NCI-H187 (cell line): ENCODE measurements around the gene COL9A3.
"Not testable (repeated sequence)": the region's sequence is repeated elsewhere in the genome, so short reads cannot be mapped to it uniquely, and the experiment has no call there.

Source experiments
- DNase-seq, 2 experiments: peaks; one replicate each; lab custom pipeline; 2025; lab: John Stamatoyannopoulos, UW

The COL9A3 gene

DNA sequence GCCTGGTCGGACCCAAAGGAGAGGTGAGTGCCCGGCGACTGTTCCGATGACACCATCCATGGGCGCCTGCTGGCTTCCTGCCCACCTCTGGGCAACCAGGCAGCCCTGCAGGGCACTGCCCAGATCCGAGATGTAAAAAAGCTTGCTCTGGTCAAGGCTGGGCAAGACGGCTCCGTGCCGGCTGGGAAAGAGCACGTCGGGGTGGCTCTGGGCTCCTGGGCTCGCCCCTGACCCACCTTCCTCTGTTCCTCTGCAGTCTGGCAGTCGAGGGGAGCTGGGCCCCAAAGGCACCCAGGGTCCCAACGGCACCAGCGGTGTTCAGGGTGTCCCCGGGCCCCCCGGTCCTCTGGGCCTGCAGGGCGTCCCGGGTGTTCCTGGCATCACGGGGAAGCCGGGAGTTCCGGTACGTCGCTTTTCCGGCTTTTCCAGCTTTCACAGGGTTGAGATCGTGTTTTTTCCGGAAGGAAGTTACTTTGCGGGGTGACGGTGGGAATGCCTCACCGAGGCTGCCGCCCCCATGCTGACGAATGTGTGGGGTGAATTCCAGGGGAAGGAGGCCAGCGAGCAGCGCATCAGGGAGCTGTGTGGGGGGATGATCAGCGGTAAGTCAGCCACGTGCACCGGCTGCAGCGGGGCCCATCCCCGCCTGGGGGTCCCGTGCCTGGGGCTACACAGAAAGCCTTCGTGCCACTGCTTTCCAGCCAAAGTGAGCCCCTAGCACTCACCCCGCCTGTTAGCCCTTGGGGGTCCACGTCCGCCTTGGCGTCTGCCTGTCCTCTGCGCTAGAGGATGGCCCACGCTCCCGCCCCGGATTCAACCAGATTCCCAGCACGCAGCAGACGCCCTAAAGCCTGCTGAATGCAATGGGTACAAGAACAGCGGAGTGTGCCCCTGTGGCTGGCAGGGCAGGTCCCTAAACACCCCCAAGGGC lies 19.3 kb downstream of the COL9A3 start:
- no peak for DNase-seq

DNA sequence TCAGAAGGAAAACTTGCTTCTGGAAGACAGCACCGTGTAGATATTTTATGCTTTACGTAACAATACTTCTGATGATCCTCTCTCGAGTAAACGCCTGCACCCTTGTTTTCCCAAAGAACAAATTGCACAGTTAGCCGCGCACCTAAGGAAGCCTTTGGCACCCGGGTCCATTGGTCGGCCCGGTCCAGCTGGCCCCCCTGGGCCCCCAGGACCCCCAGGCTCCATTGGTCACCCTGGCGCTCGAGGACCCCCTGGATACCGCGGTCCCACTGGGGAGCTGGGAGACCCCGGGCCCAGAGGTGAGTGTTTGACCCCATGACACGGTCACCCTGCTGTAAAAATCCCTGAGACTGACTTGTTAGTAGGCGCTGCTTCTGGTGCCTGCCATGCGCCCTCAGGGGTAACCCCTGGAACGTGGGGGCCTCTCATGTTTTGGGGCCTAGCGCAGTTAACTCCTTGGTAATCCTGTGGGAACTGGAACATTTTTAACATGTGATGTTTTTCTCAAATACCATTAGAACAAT lies 20.2 kb downstream of the COL9A3 start:
- DNase-seq, result no peak

DNA sequence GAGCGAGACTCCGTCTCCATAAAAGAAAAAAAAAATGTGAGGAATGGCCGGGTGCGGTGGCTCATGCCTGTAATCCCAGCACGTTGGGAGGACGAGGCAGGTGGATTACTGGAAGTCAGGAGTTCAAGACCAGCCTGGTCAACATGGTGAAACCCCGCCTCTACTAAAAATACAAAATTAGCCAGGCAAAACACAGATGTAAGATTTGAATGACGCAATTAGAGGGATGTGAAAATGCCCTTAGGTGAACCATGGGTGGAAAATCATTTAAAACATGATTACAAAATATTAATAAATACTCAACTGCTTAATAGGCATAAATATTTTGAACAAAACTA lies 20.9 kb downstream of the COL9A3 start:
- no peak for DNase-seq

- no peak for DNase-seq
Observed at GRCh38 chr20:62838128-62838891, 21.5 kb downstream of the COL9A3 start.

DNA sequence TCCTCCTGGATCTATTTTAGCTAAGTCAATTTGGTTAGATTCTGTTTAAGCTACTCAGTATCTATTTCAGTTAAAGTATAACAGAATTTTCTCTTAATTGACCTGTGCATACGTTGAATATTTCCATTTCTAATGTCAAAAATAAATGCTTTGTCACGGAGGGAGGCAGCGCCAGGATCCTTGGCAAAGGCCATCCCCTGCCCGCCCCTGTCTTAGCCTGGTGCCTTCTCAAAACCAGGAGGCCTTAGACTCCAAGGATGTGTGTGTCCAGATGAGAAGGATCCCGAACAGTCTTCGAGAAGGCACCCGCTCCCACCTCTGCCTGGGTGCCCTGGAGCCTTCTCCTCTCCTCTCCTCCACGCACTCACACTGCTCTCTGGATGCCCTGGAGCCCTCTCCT lies 22.4 kb downstream of the COL9A3 start:
- DNase-seq, result no peak

GRCh38 chr20:62839816-62840215 lies 23.0 kb downstream of the COL9A3 start:
- no peak for DNase-seq

GRCh38 chr20:62840244-62841197 lies 23.7 kb downstream of the COL9A3 start:
- DNase-seq, result no peak

- DNase-seq, result no peak
Observed at GRCh38 chr20:62841705-62842212, 24.9 kb downstream of the COL9A3 start.

DNA sequence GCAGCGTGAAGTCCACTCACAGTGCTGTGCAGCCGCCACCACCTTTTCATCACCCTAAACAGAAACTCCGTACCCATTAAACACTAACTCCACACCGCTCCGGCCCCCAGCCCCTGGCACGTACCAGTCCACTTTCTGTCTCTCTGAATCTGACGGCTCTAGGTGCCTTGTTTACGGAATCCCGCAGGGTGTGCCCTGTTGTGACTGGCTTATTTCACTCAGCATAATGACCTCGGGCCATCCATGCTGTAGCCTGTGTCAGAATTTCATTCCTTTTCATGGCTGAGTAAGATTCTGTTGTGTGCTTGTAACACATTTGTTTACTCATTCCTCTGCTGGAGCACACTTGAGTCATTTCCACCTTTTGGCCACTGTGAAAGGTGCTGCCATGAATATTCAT lies 26.8 kb downstream of the COL9A3 start:
- no peak for DNase-seq

DNA sequence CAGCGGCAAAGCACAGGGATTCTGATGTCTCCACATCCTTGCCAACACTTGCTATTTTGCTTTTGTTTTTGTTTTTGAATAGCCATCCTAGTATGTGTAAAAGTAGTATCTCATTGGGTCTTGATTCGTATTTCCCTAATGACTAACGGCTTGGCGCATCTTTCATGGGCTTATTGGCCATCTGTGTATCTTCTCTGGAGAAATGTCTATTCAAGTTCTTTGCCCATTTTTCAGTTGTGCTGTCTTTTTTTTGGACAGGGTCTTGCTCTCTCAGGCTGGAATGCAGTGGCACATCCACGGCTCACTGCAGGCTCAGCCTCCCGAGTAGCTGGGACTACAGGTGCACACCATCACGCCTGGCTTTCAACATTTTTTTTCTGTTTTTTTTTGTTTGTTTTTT lies 27.3 kb downstream of the COL9A3 start:
- no peak for DNase-seq

DNA sequence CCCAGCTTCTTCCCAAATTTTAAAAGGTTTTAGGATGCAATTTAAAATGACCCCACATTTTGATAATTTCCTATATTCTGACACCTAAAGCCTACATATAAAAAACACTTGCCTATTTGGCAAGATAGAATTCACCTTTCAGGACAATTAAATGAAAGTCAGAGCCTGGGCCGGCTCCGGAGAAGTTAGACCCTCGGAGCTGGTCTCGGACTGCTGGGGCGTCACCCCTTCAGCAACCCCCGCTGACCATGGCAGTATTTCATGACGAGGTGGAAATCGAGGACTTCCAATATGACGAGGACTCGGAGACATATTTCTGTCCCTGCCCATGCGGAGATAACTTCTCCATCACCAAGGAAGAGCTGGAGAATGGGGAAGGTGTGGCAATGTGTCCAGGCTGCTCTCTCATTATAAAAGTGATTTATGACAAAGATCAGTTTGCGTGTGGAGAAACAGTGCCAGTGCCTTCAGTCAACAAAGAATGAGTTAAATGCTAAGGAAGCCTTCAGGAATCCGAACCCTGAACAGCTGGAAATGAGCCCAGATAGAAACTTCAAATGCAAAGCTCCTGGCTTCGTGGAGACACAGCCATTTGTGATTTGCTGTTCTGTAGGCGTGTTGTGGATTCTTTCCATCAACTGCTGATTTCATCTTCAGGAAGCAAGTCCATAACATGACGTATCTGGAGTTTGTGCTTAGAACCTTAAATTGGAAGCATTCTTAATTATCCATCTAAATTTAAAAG lies 28.7 kb downstream of the COL9A3 start:
- DNase-seq, result no peak

GRCh38 chr20:62846166-62846890 lies 29.5 kb downstream of the COL9A3 start:
- no peak for DNase-seq

GRCh38 chr20:62848917-62849316 lies 32.1 kb downstream of the COL9A3 start:
- not testable (repeated sequence) for DNase-seq

GRCh38 chr20:62849431-62849830 lies 32.6 kb downstream of the COL9A3 start:
- no peak for DNase-seq

GRCh38 chr20:62850333-62850974 lies 33.6 kb downstream of the COL9A3 start:
- DNase-seq, result no peak

GRCh38 chr20:62852196-62852595 lies 35.3 kb downstream of the COL9A3 start:
- no peak for DNase-seq

GRCh38 chr20:62852841-62853240 lies 36.0 kb downstream of the COL9A3 start:
- DNase-seq, result no peak

DNA sequence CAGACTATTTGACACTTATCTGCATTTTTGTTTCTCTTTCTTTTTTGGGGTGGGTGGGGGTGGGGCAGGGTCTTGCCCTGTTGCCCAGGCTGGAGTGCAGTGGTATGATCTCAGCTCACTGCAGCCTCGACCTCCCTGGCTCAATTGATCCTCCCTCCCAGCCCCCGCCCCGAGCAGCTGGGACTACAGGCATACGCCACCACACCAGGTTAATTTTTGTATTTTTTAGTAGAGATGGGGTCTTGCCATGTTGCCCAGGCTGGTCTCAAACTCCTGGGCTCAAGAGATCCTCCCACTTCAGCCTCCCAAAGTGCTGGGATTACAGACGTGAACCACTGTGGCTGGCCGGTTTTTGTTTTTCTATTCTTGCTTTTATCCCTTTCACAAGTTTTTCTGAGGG lies 36.5 kb downstream of the COL9A3 start:
- not testable (repeated sequence) for DNase-seq

DNA sequence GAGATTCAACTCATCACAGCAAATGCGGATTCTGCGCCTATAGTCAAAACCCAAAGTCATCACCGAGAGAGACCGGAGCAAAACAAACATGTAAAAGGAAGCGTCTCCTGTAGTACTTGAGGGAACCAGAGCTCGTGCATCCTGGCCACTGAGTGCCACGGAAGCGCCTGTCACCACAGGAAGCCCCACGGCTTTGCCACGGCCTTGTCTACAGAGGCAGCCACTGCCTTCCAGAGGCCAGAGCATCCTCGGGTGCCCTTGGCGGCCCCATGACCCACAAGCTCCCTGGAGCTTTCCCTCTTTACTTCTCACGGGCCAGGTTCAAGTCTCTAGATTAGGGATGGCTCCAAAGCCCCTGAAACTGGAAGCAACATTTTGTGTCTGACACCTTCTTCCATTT lies 37.3 kb downstream of the COL9A3 start:
- DNase-seq, result no peak

- DNase-seq, result no peak
Observed at GRCh38 chr20:62855120-62855519, 38.3 kb downstream of the COL9A3 start.
